Measurements from ENCODE around the gene MACF1. TPM values are rescaled to one million over a fixed set of nuclear protein-coding genes. Genes with fewer than 3 reads are reported as not detected.
A peak's percentile ranks its signal among the peaks of the same experiment; 100 is the strongest.

The MACF1 gene
- total RNA-seq, 1 donor from 2014 or later, result 694 TPM

DNA sequence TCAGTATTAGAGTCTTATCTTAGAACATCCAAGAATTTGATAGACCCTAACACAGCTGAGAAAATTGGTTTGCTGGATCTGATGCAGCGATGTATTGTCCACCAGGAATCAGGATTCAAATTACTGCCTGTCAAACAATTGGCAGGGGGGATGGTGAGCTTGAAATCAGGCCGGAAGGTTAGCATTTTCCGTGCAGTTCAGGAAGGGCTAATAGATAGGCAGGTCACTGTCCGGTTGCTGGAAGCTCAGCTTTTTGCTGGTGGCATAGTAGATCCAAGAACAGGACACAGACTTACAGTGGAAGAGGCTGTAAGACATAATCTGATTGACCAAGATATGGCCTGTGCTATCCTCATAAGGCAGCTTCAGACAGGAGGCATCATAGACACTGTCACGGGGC lies 127.2 kb downstream of the MACF1 start:
- H3K9ac ChIP-seq (ENCODE audit: low read length), result no peak overlapping the region
- no peaks in the 10 kb centered on the region for H3K9me3 Mint-ChIP-seq (ENCODE audit: unreplicated experiment)
- no peaks in the 10 kb centered on the region for H3K27me3 Mint-ChIP-seq (ENCODE audit: low read depth, unreplicated experiment)
- H3K4me3 Mint-ChIP-seq (ENCODE audit: unreplicated experiment), result no peak overlapping the region
- peaks cover 24% of the 10 kb centered on the region for H3K36me3 Mint-ChIP-seq (ENCODE audit: low read depth, unreplicated experiment)
- H3K4me1 ChIP-seq (ENCODE audit: insufficient read depth, low read length), result no peaks in the 10 kb centered on the region
- H3K9me3 ChIP-seq (ENCODE audit: insufficient read depth, low read depth, low read length), result no peaks in the 10 kb centered on the region
- H2AFZ ChIP-seq (ENCODE audit: low read depth, low read length), result no peak overlapping the region
- no peak overlapping the region for H3K4me2 ChIP-seq (ENCODE audit: low read length)
- no peak for TF ChIP-seq EZH2 (IDR thresholded peaks at IDR 0.05; ENCODE audit: insufficient read depth, low read length)
- TF ChIP-seq, protein P1, sequence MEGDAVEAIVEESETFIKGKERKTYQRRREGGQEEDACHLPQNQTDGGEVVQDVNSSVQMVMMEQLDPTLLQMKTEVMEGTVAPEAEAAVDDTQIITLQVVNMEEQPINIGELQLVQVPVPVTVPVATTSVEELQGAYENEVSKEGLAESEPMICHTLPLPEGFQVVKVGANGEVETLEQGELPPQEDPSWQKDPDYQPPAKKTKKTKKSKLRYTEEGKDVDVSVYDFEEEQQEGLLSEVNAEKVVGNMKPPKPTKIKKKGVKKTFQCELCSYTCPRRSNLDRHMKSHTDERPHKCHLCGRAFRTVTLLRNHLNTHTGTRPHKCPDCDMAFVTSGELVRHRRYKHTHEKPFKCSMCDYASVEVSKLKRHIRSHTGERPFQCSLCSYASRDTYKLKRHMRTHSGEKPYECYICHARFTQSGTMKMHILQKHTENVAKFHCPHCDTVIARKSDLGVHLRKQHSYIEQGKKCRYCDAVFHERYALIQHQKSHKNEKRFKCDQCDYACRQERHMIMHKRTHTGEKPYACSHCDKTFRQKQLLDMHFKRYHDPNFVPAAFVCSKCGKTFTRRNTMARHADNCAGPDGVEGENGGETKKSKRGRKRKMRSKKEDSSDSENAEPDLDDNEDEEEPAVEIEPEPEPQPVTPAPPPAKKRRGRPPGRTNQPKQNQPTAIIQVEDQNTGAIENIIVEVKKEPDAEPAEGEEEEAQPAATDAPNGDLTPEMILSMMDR (IDR thresholded peaks at IDR 0.05; ENCODE audit: insufficient read depth, low read depth, low read length), result no peak
- peaks cover 38% of the 10 kb centered on the region for H3K4me1 Mint-ChIP-seq (ENCODE audit: low read depth, unreplicated experiment)
- peaks cover 61% of the 10 kb centered on the region for H3K36me3 ChIP-seq (ENCODE audit: insufficient read depth, low read length)
- no peaks in the 10 kb centered on the region for H3K27me3 ChIP-seq (ENCODE audit: insufficient read depth, low read length)
- peak overlapping the region; percentile 28 for H3K27ac Mint-ChIP-seq (ENCODE audit: unreplicated experiment)
- H3K4me3 ChIP-seq (ENCODE audit: insufficient read depth, low read depth, low read length), result no peak overlapping the region
- peaks cover 7% of the 10 kb centered on the region for H3K79me2 ChIP-seq (ENCODE audit: insufficient read depth, low read length)
- H4K20me1 ChIP-seq (ENCODE audit: insufficient read depth, low read length), result peaks cover 26% of the 10 kb centered on the region
- H3K27ac ChIP-seq (ENCODE audit: low read depth, low read length), result no peak overlapping the region
- DNase-seq (ENCODE audit: low read depth) (no peak), FAIRE-seq (no peak)

DNA sequence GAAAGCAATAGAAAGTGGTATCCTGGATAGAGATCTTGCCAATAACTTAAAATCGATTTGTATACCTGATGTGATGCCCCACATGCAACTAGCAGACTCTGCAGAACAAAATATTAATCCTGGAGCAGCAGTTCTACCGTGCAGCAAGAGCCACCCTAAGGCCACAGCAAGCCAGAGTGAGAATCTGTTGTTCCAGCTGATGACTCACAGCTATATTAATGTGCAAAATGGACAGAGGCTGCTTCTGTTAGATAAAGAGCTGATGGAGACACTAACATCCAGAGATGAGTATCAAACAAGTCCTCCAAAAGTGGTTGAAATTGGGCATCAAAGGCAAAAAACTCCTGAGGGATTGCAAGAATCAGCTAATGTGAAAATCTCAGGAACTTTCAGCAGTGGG lies 127.8 kb downstream of the MACF1 start:
- Histone ChIP-seq H3K9me3 (ENCODE audit: insufficient read depth, low read depth, low read length) (no peaks in the 10 kb centered on the region), H2AFZ (ENCODE audit: low read depth, low read length) (no peak overlapping the region), H3K36me3 (ENCODE audit: insufficient read depth, low read length) (peaks cover 59% of the 10 kb centered on the region), H3K4me2 (ENCODE audit: low read length) (no peak overlapping the region), H3K4me1 (ENCODE audit: insufficient read depth, low read length) (no peaks in the 10 kb centered on the region), H3K79me2 (ENCODE audit: insufficient read depth, low read length) (peaks cover 7% of the 10 kb centered on the region), H3K27me3 (ENCODE audit: insufficient read depth, low read length) (no peaks in the 10 kb centered on the region), H3K9ac (ENCODE audit: low read length) (no peak overlapping the region), H3K4me3 (ENCODE audit: insufficient read depth, low read depth, low read length) (no peak overlapping the region), H3K27ac (ENCODE audit: low read depth, low read length) (no peak overlapping the region), H4K20me1 (ENCODE audit: insufficient read depth, low read length) (peaks cover 26% of the 10 kb centered on the region)
- FAIRE-seq, result no peak
- Mint-ChIP-seq H3K27me3 (ENCODE audit: low read depth, unreplicated experiment) (no peaks in the 10 kb centered on the region), H3K4me3 (ENCODE audit: unreplicated experiment) (no peak overlapping the region), H3K4me1 (ENCODE audit: low read depth, unreplicated experiment) (peaks cover 38% of the 10 kb centered on the region), H3K36me3 (ENCODE audit: low read depth, unreplicated experiment) (peaks cover 21% of the 10 kb centered on the region), H3K27ac (ENCODE audit: unreplicated experiment) (peak overlapping the region; percentile 50), H3K9me3 (ENCODE audit: unreplicated experiment) (no peaks in the 10 kb centered on the region)
- peak; percentile 16 for DNase-seq (ENCODE audit: low read depth)
- TF ChIP-seq EZH2 (IDR thresholded peaks at IDR 0.05; ENCODE audit: insufficient read depth, low read length), result no peak
- TF ChIP-seq, protein P1 (IDR thresholded peaks at IDR 0.05; ENCODE audit: insufficient read depth, low read depth, low read length), result no peak

DNA sequence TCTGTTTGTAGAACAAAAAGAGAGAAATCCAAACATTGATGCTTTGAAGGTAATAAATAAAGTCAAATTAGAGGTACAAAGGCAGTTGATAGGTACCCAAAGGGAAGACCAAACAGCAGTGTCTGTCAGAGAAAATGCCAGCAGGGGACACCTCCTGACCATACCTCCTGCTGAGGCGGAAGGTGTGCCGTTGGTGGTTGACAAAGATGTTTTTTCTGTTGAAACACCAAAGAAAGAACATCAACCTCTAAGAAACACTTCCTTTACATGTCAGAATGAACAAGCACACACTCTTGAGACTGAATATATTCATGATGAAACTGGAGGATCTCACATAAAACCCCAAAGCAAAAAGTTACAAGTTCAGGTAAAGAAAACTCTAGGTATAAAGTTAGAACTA lies 128.3 kb downstream of the MACF1 start:
- H3K27ac Mint-ChIP-seq (ENCODE audit: unreplicated experiment), result peak overlapping the region; percentile 50
- no peaks in the 10 kb centered on the region for H3K27me3 ChIP-seq (ENCODE audit: insufficient read depth, low read length)

More for the DNA sequence above, 128.3 kb downstream of the MACF1 start:
- no peak overlapping the region for H3K9ac ChIP-seq (ENCODE audit: low read length)
- H4K20me1 ChIP-seq (ENCODE audit: insufficient read depth, low read length), result peaks cover 26% of the 10 kb centered on the region
- H3K79me2 ChIP-seq (ENCODE audit: insufficient read depth, low read length), result peaks cover 7% of the 10 kb centered on the region
- H3K4me1 Mint-ChIP-seq (ENCODE audit: low read depth, unreplicated experiment), result peaks cover 36% of the 10 kb centered on the region
- H3K9me3 Mint-ChIP-seq (ENCODE audit: unreplicated experiment), result no peaks in the 10 kb centered on the region
- peaks cover 56% of the 10 kb centered on the region for H3K36me3 ChIP-seq (ENCODE audit: insufficient read depth, low read length)
- no peak for FAIRE-seq
- no peaks in the 10 kb centered on the region for H3K4me1 ChIP-seq (ENCODE audit: insufficient read depth, low read length)
- no peaks in the 10 kb centered on the region for H3K9me3 ChIP-seq (ENCODE audit: insufficient read depth, low read depth, low read length)
- DNase-seq (ENCODE audit: low read depth), result no peak
- TF ChIP-seq, protein P1 (IDR thresholded peaks at IDR 0.05; ENCODE audit: insufficient read depth, low read depth, low read length), result no peak
- TF ChIP-seq EZH2 (IDR thresholded peaks at IDR 0.05; ENCODE audit: insufficient read depth, low read length), result no peak
- no peak overlapping the region for H2AFZ ChIP-seq (ENCODE audit: low read depth, low read length)
- H3K27ac ChIP-seq (ENCODE audit: low read depth, low read length), result no peak overlapping the region
- no peaks in the 10 kb centered on the region for H3K27me3 Mint-ChIP-seq (ENCODE audit: low read depth, unreplicated experiment)
- no peak overlapping the region for H3K4me2 ChIP-seq (ENCODE audit: low read length)
- peaks cover 20% of the 10 kb centered on the region for H3K36me3 Mint-ChIP-seq (ENCODE audit: low read depth, unreplicated experiment)
- H3K4me3 Mint-ChIP-seq (ENCODE audit: unreplicated experiment), result no peak overlapping the region
- no peak overlapping the region for H3K4me3 ChIP-seq (ENCODE audit: insufficient read depth, low read depth, low read length)
